Activated T-cell treated with anti-CD3 and anti-CD28 coated beads for 24 hours (primary cell): ENCODE results near the gene TMEM183A.
"Not testable (repeated sequence)": the region's sequence is repeated elsewhere in the genome, so short reads cannot be mapped to it uniquely, and the experiment has no call there.

Source experiments
- DNase-seq: peaks from one replicate; pipeline ENCODE4 v3.0.0-alpha.2; 2020; ENCODE audit warnings: low read depth

The TMEM183A gene

DNA sequence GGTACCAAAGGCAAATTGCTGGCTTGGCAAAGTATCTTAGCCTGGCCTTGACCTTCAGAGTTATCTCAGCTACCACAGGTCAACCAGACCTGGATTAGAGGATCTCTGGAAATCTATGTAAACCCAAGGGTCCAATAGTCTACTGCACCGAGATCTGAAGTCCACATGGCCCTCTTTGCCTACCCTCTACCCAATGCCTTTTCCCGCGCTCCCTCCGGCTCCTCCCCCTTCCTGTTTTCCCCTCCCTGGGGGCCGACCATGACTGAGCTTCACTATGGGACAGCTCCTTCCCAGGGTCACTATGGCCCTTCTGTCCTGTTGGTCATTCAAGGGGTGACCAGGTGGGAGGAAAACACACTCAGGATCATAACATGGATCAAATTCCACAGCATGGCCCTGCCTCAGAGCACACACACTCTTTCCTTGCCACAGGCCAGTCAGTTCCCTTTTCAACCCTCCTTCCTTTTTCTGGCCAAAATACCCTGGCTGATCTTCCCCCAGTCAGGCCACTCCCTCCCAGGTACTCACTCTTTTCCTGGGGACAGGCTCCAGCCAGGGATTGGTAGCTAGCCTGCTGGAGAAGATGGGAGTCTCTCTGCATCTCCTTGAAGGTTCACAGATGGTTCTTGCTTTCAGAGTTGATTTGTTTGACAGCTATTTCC lies 19.1 kb upstream of the TMEM183A start:
- DNase-seq = no peak

DNA sequence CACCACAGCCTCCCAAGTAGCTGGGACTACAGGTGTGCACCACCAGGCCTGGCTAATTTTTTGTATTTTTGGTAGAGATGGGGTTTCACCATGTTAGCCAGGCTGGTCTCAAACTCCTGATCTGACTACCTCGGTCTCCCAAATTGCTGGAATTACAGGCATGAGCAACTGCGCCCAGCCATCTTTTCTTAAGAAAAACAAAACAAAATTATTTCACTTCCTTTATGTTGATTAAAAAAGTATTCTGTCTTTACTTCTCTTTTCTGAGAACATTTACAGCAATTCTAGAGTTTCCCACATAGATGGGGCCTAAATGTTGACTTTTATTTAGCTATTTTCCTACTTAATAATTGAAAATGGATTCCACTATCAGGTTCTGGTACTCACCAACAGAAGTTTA lies 17.3 kb upstream of the TMEM183A start:
- DNase-seq = no peak

DNA sequence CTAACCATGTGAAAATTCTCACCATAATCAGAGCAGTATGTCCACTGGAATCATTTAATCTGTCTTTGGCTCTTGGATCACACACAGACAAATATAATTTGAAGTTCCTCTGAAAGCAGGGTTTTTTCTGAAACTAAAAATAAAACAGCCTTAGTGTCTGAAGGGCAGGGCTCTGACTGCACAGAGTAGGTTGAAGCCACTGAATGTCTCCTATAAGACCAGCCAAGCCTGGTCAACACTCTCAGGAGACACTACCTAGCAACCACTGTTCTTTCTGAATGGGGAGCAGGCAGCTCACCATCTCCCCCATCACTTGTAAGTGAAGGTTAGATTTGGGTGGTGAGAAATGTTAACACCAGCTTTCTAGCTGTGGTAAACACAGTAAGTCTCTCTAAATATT lies 16.1 kb upstream of the TMEM183A start:
- no peak for DNase-seq

DNA sequence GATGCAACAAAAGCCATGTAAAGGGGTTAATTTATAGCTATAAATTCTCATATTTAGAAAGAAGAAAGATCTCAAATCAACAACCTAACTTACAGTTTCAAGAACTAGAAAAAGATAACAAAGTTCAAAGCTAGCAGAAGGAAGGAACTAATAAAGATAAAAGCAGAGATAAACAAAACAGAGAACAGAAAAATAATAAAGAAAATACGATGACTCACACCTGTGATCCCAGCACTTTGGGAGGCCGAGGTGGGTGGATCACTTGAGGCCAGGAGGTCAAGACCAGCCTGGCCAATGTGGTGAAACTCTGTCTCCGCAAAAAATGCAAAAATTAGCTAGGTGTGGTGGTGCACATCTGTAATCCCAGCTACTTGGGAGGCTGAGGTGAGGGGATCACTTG lies 12.4 kb upstream of the TMEM183A start:
- DNase-seq = no peak

DNA sequence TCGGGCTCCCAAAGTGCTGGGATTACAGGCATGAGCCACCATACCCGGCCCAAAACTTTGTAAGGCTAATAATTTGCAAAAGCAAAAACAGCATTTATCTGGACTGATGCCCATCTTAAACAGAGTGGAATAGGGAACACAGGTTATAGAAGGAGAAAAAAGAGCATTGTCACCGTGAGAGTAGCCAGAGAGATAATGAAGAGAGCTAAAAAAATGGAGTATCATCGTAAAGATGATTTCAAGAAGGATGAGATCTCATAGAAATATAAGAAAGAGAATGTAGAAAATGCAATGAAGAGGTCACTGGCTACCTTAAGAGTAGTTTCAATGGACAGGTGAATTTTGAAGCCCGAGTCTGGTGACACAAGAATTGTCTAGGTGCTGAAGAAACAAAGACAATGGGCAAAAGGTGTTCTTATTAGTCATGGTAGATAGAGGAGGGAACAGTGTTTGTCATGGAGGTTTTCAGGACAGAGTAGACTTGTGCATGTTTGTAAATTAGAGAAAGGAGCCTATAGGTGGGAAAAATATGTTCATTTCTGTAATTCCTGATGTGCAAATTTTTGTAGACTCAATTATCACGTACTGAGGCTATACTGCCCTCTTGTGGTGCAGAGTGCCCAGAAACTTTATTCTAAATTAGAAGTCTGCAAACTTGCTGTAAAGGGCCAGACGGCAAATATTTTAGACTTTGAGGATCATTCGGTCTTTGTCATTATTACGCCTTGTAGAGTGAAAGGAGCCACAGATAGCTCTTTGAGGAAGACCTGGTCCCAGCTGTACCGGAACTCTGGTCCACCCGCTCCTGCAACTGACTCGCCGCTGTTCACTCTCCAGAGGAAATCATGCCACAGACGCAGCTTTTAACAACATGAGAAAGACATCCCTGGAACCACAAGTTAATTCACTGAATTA lies 8.1 kb upstream of the TMEM183A start:
- DNase-seq = peak; percentile 48

DNA sequence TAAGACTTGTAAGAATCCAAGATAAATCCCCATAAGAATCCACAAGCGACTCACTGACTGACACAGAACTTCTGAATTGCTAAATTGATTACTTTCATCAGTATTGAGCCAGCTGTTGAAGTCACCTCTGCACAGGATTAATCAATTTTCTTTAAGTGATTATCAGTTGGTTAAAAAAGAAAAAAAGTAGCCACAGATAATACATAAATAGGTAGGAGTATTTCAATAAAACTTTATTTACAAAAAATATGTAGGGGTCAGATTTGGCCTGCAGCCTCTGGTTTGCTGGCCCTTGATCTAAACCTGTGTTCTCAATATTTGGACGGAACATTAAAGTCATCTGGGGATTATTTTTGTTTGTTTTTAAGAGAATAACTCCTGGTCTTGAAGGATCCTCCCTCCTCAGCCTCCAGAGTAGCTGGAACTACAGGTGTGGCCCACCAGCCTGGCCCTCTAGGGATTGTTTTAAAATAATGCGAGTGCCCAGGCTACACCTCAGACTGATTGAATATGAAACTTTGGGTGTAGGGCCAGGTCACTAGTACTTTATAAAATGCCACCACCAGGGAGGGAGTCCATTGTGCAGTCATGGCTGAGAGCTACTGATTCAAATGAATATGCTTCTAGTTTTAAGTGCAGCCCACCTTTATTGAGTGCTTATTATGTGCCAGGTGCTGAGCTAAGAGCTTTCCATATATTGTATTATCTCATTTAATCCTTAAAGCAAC lies 6.8 kb upstream of the TMEM183A start:
- DNase-seq = no peak

DNA sequence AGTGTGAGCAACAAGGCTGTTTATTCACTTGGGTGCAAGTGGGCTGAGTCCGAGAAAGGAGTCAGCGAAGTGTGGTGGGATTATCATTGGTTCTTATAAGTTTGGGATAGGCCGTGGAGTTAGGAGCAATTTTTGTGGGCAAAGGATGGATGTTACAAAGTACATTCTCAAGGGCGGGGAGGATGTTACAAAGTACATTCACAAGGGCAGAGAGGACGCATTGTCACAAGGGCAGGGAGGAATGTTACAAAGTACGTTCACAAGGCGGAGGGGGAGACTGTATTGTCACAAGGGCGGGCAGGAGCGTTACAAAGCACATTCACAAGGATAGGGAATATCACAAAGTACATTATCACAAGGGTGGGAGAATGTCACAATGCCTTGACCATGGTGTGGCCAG lies 5.2 kb upstream of the TMEM183A start:
- no peak for DNase-seq

DNA sequence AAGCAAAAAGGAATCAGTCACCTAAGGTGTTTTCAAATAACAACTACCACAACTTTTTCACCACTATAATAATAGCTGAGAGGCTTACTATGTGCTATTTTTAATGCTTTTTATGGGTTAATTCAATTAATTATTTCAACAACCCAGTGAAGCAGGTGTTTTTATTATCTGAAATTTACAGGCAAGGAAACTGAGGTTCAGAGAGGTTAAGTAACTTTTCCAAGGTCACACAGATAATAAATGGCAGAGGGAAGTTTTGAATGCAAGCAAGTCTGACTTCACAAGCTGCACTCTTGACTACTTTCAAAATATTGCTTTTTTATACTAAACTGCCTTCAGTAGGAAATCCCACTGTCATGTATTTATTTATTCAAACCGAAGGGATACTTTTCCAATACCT lies 4.2 kb upstream of the TMEM183A start:
- no peak for DNase-seq

DNA sequence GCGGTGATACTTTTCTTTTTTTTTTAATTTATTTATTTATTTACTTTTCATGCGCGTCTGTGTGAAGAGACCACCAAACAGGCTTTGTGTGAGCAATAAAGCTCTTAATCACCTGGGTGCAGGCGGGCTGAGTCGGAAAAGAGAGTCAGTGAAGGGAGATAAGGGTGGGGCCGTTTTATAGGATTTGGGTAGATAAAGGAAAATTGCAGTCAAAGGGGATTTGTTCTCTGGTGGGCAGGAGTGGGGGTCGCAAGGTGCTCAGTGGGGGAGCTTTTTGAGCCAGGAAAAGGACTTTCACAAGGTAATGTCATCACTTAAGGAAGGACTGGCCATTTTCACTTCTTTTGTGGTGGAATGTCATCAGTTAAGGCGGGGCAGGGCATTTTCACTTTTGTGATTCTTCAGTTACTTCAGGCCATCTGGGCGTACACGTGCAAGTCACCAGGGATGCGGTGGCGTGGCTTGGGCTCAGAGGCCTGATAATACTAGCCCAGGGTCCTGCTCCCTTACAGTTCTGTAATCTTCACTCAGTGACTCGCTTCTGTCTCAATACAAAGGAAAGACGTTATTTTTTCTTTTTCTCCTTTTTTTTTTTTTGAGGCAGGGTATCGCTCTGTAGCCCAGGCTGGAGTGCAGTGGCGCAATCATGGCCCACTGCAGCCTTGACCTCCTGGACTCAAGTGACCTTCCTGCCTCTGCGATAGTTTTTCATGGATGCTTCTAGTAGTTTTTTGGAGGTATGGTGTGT lies 1.6 kb upstream of the TMEM183A start:
- not testable (repeated sequence) for DNase-seq

DNA sequence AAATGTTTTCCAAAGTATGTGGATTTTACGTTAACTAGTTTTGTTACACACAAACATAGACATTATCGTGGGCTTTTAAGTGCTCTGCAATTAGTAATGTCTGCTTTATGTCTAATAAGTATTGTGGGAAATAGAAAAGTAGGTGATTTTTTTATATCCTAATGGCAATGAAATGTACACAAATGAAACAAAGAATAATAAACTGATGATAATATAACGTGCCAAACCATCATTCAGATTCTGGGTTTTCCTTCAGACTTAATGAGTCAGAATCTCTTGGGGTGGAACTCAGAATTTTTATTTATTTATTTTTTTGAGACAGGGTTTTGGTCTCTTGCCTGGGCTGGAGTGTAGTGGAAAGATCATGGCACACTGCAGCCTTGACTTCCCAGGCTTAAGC lies 2.0 kb downstream of the TMEM183A start:
- no peak for DNase-seq

DNA sequence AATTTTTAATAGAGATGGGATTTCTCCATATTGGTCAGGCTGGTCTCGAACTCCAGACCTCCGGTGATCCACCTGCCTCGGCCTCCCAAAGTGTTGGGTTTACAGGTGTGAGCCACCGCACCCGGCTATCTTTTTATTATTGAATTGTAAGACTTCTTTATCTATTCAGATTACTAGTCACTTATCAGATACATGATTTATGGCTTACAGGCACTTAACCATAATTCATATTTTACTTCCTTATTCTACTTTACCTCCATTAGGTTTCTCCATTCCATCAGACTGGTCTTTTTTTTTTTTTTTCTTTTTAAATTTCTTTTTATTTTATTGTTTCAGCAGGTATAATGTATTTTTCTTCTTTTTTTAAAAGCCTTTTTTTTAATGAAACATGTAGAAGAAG lies 4.4 kb downstream of the TMEM183A start:
- DNase-seq = no peak

DNA sequence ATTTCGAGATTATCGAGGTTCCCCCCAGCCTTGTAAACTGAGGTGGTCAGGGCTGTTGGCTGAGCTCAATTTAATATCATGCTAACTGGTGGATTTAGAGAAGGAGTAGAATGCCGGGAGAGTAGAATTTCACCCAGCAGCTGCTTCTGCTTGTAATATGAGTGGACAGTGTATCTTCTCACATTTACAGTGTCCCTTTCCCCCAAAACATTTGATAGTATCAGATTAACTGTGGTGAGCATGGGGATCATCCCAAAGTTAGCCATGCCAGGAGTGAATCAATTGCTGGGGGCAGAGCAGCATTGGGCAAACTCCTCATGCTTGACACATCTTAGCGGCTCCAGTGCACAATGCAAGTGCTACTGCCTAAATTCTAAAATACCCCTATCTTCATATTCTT lies 9.9 kb downstream of the TMEM183A start:
- no peak for DNase-seq

DNA sequence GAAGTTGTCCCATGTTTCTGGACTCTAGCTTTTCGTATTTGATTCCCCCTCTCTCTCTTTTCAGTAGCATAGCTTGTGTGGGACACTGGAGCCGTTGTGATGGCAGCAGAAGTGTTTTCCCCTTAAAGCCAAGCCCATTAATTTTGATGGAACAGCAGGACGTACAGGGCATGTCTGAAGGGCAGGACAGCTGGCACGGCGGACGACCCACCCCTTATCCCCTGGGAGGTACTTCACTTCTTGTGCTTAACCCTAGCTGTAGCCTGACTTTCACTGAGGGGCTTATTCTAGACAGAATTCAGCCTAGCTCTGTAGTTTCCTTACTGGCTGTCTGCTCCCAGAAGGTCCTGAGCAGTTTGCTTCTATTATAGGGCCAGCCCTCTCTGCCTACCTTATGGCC lies 10.5 kb downstream of the TMEM183A start:
- no peak for DNase-seq

DNA sequence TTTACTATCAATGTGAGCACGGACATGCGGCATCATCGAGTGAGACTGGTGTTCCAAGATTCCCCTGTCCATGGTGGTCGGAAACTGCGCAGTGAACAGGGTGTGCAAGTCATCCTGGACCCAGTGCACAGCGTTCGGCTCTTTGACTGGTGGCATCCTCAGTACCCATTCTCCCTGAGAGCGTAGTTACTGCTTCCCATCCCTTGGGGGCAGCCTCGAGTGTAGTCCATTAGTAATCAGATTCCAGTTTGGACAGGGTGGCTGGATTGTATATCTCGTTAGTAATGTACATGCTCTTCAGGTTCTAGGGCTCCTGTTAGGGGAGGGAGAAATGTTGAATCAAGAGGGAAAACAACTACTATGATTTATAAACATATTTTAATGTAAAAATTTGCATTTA lies 15.7 kb downstream of the TMEM183A start:
- DNase-seq = not testable (repeated sequence)

DNA sequence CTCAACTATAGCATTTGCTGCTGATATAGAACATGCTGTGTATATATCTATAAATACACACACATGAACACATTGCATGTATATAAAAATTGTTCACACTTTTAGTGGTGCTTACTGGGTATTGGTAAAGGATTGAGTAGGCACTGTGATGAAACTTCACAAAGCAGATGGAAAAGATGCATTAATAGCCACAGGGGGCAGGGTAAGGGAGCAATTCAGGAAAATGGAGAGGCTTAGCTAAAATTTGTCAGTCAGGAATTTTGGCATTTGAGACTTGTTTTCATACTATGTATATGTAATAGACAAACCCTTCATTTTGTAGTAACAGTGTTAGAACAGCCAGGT lies 18.5 kb downstream of the TMEM183A start:
- no peak for DNase-seq

DNA sequence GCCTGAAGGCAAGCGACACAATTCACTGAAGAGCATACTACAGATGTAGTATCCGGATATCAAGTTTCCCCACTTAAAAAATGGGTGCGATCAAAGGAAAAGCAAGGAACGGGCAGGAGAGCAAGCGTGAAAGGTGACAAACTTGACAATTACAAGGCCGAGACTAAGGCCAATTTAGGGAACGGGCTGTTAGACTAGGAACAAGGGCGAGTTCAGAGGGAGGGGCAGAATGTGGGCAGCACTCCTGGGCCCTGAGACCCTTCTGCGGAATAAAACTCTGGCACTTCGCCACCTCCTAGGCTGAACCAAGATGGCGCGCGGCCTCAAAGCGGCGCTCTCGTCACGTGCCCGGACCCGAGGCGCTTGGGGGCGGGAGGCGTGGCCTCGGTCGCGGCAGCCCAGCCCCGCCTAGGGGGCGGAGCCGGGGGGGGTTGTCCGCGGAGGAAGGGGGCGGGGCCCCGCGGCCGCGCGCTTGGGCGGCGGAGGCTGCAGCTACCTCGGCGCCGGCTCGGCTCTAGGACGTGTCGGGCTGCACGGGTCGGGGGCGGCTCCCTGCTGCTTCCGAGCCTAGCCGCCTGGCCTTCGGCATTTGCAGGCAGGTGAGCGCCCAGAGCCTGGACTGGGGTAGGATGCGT lies 19.0 kb downstream of the TMEM183A start, which contains the start of gene PPFIA4:
Gene PPFIA4, plus strand, starts transcription at position 461 of the 635 bp plus-strand sequence. CDS start 12,518 bp downstream, outside the sequence.
- DNase-seq = peak; percentile 81

DNA sequence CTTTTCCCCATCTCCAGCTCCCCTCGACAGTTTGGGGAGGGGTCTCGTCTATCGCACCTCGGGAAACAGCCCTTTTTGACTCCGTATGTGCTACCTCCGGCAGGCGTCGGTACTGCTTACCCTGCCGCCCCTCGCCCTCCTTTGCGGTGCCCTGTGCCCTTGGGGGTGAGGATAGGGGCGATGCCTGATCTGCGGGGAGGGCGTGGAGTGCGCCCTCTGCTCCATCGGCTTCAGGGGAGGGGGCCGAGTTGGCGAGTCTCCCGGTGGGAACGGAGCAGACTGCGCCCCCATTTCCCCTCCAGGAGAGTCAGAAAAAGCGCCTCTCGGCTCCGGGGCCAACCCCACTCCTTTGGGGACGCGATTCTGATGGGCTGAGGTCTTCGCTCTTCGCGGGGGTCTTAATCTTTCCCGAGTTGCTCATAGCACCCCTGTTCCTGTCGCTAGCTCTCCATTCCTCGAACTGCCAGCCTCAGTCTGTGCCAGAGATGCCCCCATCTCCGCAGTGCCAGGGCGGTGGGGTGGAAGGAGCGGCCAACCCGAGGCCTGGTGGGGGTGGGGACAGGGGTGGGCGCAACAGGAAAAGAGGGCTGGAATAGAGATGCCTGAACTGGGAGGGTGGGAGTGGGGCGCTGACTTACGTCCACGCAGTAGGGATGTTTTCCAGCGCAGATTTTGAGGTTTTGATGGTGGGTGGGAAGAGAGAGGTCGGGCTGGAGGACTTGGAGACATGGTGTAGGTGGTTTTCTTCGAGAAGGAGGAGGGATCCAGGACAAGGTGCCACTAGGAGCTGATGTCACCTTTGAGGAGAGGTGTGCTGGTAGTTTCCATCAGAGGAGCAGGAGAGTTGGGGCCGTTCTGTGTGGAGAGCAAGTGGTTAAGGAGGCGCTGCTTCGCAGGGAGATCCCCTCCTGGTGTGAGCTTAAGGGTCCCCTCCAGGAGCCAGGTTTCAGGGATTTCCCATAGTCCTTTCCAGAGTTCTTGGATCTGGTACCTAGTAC lies 19.8 kb downstream of the TMEM183A start:
- DNase-seq = no peak

DNA sequence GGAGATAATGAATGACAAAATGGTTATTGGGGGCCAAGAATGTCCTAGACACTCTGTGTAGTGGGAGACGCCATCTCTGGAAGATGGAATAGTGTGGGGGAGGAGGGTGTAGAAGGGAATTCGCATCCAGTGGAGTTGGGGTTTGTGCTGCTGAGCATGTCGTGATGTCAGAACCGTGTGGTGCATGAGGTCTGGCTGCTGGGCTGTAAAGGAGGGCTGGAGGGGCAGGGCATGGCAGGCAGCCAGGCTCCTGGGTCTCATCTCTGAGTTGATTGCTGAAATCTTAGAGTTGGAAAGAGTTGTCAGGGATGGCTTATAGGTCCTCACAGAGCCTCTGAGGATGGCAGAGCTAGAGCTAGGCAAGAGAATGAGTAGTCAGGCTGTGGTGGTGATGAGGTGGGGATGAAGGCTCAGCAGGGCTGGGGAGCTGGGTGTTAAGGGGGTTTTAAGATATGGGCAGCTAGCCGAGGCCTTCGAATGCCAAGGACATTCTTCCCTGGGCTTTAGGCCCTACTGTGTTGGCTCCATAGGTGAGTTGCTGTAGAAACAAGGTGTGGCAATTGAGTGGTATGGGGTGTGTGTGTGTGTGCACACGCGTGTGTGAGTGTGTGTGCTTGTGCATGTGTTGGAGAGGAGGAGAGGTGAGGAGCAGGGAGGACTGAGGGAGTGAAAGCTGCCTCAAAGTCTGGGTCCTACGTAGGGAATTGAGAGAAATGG lies 21.1 kb downstream of the TMEM183A start:
- DNase-seq = no peak

DNA sequence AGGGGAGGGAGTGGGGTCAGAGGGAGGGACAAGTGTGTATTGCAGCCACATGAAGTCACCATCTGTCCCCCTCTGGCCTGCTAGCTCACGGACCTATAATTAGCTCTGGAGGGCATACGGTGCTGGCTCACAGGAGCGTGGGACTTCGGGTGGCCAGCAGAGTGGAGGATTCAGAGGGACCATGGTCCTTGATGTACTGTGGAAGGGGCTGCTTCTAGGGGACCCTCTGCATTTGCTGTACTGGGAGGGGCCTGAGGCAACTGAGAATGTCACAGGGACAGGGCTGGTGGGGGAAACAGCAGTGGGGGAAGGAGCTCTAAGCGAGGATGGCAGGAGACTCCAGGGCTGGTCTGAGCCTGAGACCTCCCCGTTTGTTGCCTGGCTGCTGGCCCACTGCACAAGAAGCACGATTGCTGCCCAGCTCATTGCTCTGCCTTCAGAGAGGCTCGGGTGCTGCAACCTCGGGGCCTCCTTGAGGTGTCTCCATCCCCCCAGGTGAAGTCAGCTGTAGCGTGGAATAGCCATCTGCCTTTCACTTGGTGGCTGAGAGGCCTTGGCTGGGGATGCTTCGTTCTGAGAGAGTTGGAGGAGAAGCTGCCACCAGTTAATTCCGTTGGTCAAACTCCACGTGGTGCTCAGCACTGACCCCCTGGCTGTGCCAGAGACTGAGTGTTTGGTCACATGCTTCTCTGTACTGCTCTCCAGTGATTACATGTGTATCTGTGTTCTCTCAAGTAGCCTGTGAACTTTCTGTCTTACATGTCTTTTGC lies 21.8 kb downstream of the TMEM183A start:
- DNase-seq = no peak
